Endothelial cell of umbilical vein (primary cell): ENCODE results near the gene ELP4. TPM values are rescaled to one million over a fixed set of nuclear protein-coding genes. Genes with fewer than 3 reads are reported as not detected.

ENCODE experiments used
- BruUV-seq: library from RNA; stranded (reverse); fragments of 400-500 nt; replicated peaks from 2 replicates; lab custom pipeline; 2021; lab: Mats Ljungman, UMichigan
- CTCF ChIA-PET: fragments of 300-600, 350-600 bp; sonication (Branson Sonifier 250); formaldehyde crosslinking; loops from one replicate; lab custom pipeline; 2021; ENCODE audit warnings: antibody characterized with exemption, inconsistent platforms; lab: Charles Lee
- POLR2A ChIA-PET: fragments of 300-600, 350-600 bp; sonication (Branson Sonifier 250); formaldehyde crosslinking; loops from one replicate; lab custom pipeline; 2021; ENCODE audit warnings: antibody characterized with exemption, inconsistent platforms; lab: Charles Lee
- DNase-seq: peaks from one replicate; pipeline ENCODE4 v3.0.0-alpha.2; 2011; ENCODE audit warnings: low read depth, low spot score
- FAIRE-seq: peaks from 2 replicates; lab custom pipeline; 2011; peaks lifted over from hg19 to GRCh38; lab: Jason Lieb, UNC
- H2AFZ ChIP-seq: 2 replicates; pipeline ENCODE4 v1.6.0; 2012; ENCODE audit warnings: low read depth, low read length, control low read depth, inconsistent platforms
- H3K27ac ChIP-seq: 2 replicates; pipeline ENCODE4 v1.5.1; 2011; ENCODE audit warnings: low read depth, mild to moderate bottlenecking, control low read depth, low read length, moderate library complexity; ENCODE audit not compliant: insufficient read depth
- H3K27me3 ChIP-seq, 2 experiments: 2 replicates each; pipeline versions ENCODE4 v1.6.0 to v1.6.1; 2011; ENCODE audit warnings: low read length in 2 of 2, mixed read lengths in 1 of 2; ENCODE audit not compliant: control insufficient read depth in 2 of 2, insufficient read depth in 2 of 2
- H3K36me3 ChIP-seq, 2 experiments: 2 replicates in 1 of 2; 3 replicates in 1 of 2; pipeline ENCODE4 v1.5.1; 2011; ENCODE audit warnings: low read length in 2 of 2, mild to moderate bottlenecking in 1 of 2, moderate library complexity in 1 of 2; ENCODE audit not compliant: control insufficient read depth in 2 of 2, insufficient read depth in 2 of 2; ENCODE audit errors: extremely low read depth in 1 of 2
- H3K4me1 ChIP-seq: 3 replicates; pipeline ENCODE4 v1.5.1; 2011; ENCODE audit warnings: mild to moderate bottlenecking, low read length; ENCODE audit not compliant: control insufficient read depth, insufficient read depth; ENCODE audit errors: extremely low read depth
- H3K4me2 ChIP-seq: 2 replicates; pipeline ENCODE4 v1.6.1; 2011; ENCODE audit warnings: low read length, control low read depth, mixed read lengths; ENCODE audit not compliant: insufficient read depth
- H3K4me3 ChIP-seq, 3 experiments: fragments of 200-600 bp in 1 of 3; sonication (generic), shearing (Covaris generic) in 1 of 3; replicated peaks in 1 of 3; 2 replicates each; pipeline ENCODE4 v1.5.1; 2011 to 2016; ENCODE audit warnings: control low read depth in 3 of 3, low read length in 3 of 3, mild to moderate bottlenecking in 2 of 3, inconsistent platforms in 1 of 3, low read depth in 1 of 3, moderate library complexity in 1 of 3; ENCODE audit not compliant: insufficient read depth in 1 of 3
- H3K79me2 ChIP-seq: 2 replicates; pipeline ENCODE4 v1.6.0; 2012; ENCODE audit warnings: low read length, inconsistent platforms; ENCODE audit not compliant: control insufficient read depth, insufficient read depth
- H3K9ac ChIP-seq: replicated peaks from 2 replicates; pipeline ENCODE3; 2011; ENCODE audit warnings: low read length, control low read depth; ENCODE audit not compliant: insufficient read depth; ENCODE audit errors: extremely low read depth
- H3K9me1 ChIP-seq: replicated peaks from 3 replicates; pipeline ENCODE4 v1.6.0; 2011; ENCODE audit warnings: mild to moderate bottlenecking, low read length; ENCODE audit not compliant: control insufficient read depth, insufficient read depth; ENCODE audit errors: extremely low read depth
- H3K9me3 ChIP-seq: replicated peaks from 2 replicates; pipeline ENCODE4 v1.5.1; 2012; ENCODE audit warnings: low read length, inconsistent platforms; ENCODE audit not compliant: control insufficient read depth, insufficient read depth
- H4K20me1 ChIP-seq: replicated peaks from 2 replicates; pipeline ENCODE3; 2011; ENCODE audit warnings: mild to moderate bottlenecking, low read length; ENCODE audit not compliant: control insufficient read depth, insufficient read depth; ENCODE audit errors: extremely low read depth
- EZH2 ChIP-seq: IDR thresholded peaks from 2 replicates; pipeline ENCODE4 v1.6.1; 2012; ENCODE audit warnings: borderline replicate concordance, low read depth, mild to moderate bottlenecking, moderate library complexity, low read length, inconsistent platforms; ENCODE audit not compliant: severe bottlenecking
- FOS ChIP-seq: IDR thresholded peaks from 2 replicates; pipeline ENCODE4 v1.6.1; 2011; ENCODE audit warnings: mild to moderate bottlenecking, low read length, moderate library complexity, borderline replicate concordance; ENCODE audit not compliant: insufficient read depth
- GATA2 ChIP-seq: IDR thresholded peaks from 2 replicates; pipeline ENCODE4 v1.7.0; 2011; ENCODE audit warnings: low read depth, mild to moderate bottlenecking, moderate library complexity, mixed read lengths, low read length; ENCODE audit not compliant: insufficient read length, insufficient read depth
- JUN ChIP-seq: IDR thresholded peaks from 2 replicates; pipeline ENCODE4 v1.6.1; 2011; ENCODE audit warnings: borderline replicate concordance, low read depth; ENCODE audit not compliant: insufficient read length, insufficient read depth
- MYC ChIP-seq: IDR thresholded peaks from one replicate; pipeline ENCODE4 v1.6.1; 2011; ENCODE audit warnings: mild to moderate bottlenecking, low read depth, low read length
- POLR2A ChIP-seq: IDR thresholded peaks from 2 replicates; pipeline ENCODE4 v1.6.1; 2012; ENCODE audit warnings: low read depth, mild to moderate bottlenecking, control low read depth, low read length
- POLR2AphosphoS5 ChIP-seq: IDR thresholded peaks from 2 replicates; pipeline ENCODE4 v1.6.1; 2012; ENCODE audit warnings: low read depth, mild to moderate bottlenecking, control low read depth, low read length, moderate library complexity; ENCODE audit not compliant: insufficient read depth
- dilution Hi-C: fragments of 300-500 bp; cut with MboI; formaldehyde crosslinking; loops from one replicate; pipeline ENCODE4 v1.15.0; 2019; ENCODE audit warnings: low sequenced_read_pairs; ENCODE audit not compliant: extremely low pct_ligation_motif_present
- intact Hi-C: fragments of 100-400 bp; cut with micrococcal nuclease; formaldehyde crosslinking; loops from one replicate; pipeline ENCODE4 v1.10.0; 2022
- polyA plus RNA-seq, 4 experiments: library from polyadenylated mRNA; depleted of rRNA in 3 of 4; stranded (reverse) in 3 of 4; unstranded in 1 of 4; fragments of >200 nt; gene quantifications; 2 replicates each; pipeline versions ENCODE4 v1.2.1 to v1.2.3, GENCODE V29; 2011 to 2012; ENCODE audit warnings: missing spikeins in 1 of 4
- total RNA-seq: library from RNA; stranded (reverse); gene quantifications from 2 replicates; pipeline ENCODE4 v1.2.3, GENCODE V29; 2021
- TF ChIP-seq, protein P1 (sequence below): IDR thresholded peaks from 2 replicates; pipeline ENCODE4 v1.6.1; 2011; ENCODE audit not compliant: insufficient read depth, insufficient read length
- TF ChIP-seq, protein P2 (sequence below), 2 donors: IDR thresholded peaks; 1 replicate in 1 of 2; 2 replicates in 1 of 2; pipeline ENCODE4 v1.5.1; 2011; ENCODE audit warnings: low read length in 2 of 2, mild to moderate bottlenecking in 2 of 2, moderate library complexity in 2 of 2, control low read depth in 1 of 2, inconsistent platforms in 1 of 2, low read depth in 1 of 2; ENCODE audit not compliant: insufficient read depth in 1 of 2; ENCODE audit errors: extremely low read depth in 1 of 2

Gene ELP4
- total and polyA plus RNA-seq, 2 donors (not counting 3 experiments of a cell fraction or from before 2014, with no cell fraction given): 11.6 to 16.3 TPM

DNA sequence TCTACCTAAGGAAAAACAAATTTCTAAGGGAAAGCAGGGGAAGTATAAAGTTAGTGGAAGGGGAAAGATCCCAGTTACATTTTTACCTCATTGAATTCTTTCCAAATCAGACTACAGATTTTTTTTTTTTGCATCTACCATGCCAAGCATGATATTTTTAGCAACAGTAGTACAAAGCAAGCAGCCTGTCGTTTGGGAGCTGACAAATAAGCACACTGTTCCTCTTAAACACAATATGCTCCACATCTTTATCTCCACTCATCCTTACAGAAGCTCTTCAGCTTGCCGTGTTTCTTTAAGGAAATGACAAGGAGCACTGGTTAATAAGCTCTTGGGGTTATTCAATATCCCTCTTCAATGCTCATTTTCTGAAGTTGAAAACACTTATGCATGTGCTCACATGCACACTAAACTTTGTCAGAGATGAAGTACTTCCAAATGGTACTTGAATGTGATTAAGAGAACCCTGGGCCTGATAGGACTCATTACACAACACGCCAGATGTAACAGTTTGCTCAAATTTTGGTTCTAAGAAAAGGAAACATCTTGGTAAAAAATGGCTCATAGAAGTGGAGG, 247.8 kb downstream of the ELP4 start:
- no peaks in the 10 kb centered on the region for H3K36me3 ChIP-seq
- dilution Hi-C loops: no loop called here
- no peaks in the 10 kb centered on the region for H3K9me3 ChIP-seq
- CTCF ChIA-PET: no interaction called here
- H4K20me1 ChIP-seq: no peaks in the 10 kb centered on the region
- FAIRE-seq (no peak), DNase-seq (no peak)
- no peaks in the 10 kb centered on the region for H3K79me2 ChIP-seq
- no TSS peak for BruUV-seq
- intact Hi-C loops: no loop called here
- no peak overlapping the region for H3K27ac ChIP-seq
- H3K4me2 ChIP-seq: no peak overlapping the region
- no peak overlapping the region for H3K9ac ChIP-seq
- no peak overlapping the region for H2AFZ ChIP-seq
- no peaks in the 10 kb centered on the region for H3K27me3 ChIP-seq
- no peak for TF ChIP-seq MYC
- TF ChIP-seq EZH2: no peak
- no peak for TF ChIP-seq JUN
- TF ChIP-seq, protein P1, sequence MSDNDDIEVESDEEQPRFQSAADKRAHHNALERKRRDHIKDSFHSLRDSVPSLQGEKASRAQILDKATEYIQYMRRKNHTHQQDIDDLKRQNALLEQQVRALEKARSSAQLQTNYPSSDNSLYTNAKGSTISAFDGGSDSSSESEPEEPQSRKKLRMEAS: no peak
- TF ChIP-seq FOS: no peak
- no peak for TF ChIP-seq POLR2AphosphoS5
- TF ChIP-seq GATA2: no peak
- no peaks in the 10 kb centered on the region for H3K9me1 ChIP-seq
- no peak overlapping the region for H3K4me3 ChIP-seq
- H3K4me1 ChIP-seq: no peaks in the 10 kb centered on the region
- POLR2A ChIA-PET: no interaction called here

DNA sequence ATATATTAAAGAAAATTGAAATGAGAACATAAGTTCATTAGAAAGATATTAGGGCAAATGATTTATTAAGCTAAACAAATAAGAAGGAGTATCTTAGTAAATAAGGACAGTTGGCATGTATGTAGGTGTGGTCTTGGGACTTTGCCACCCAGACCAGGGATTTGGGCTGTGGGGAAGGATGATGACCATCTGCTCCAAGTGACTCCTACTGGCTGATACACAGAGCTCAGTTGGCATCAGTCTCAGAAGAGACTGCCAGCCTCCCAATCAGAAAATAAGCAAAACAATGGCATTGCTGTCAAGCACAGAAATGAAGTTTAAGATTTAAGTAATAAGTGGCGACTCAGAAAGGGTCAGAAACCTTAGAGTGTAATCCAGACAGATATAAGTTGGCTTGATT, 252.1 kb downstream of the ELP4 start:
- CTCF ChIA-PET: interaction anchor here (0.7 to 3.1 kb wide), 5 partner anchors 12 to 171 kb away, joined by 3 to 7 read pairs (median 4); no protein-coding TSS in a partner anchor
- dilution Hi-C loops: no loop called here

More for the DNA sequence above, 252.1 kb downstream of the ELP4 start:
- FAIRE-seq: no peak
- no peaks in the 10 kb centered on the region for H4K20me1 ChIP-seq
- H3K9me3 ChIP-seq: no peaks in the 10 kb centered on the region
- H3K9ac ChIP-seq: no peak overlapping the region
- no peak overlapping the region for H3K4me2 ChIP-seq
- DNase-seq: no peak
- H2AFZ ChIP-seq: no peak overlapping the region
- no peaks in the 10 kb centered on the region for H3K79me2 ChIP-seq
- POLR2A ChIA-PET: no interaction called here
- no peaks in the 10 kb centered on the region for H3K4me1 ChIP-seq
- H3K4me3 ChIP-seq: no peak overlapping the region
- H3K36me3 ChIP-seq: no peaks in the 10 kb centered on the region
- intact Hi-C loops: no loop called here
- H3K9me1 ChIP-seq: no peaks in the 10 kb centered on the region
- H3K27ac ChIP-seq: no peak overlapping the region
- H3K27me3 ChIP-seq: no peaks in the 10 kb centered on the region
- BruUV-seq: no TSS peak
- TF ChIP-seq GATA2: no peak
- no peak for TF ChIP-seq MYC
- TF ChIP-seq, protein P2, sequence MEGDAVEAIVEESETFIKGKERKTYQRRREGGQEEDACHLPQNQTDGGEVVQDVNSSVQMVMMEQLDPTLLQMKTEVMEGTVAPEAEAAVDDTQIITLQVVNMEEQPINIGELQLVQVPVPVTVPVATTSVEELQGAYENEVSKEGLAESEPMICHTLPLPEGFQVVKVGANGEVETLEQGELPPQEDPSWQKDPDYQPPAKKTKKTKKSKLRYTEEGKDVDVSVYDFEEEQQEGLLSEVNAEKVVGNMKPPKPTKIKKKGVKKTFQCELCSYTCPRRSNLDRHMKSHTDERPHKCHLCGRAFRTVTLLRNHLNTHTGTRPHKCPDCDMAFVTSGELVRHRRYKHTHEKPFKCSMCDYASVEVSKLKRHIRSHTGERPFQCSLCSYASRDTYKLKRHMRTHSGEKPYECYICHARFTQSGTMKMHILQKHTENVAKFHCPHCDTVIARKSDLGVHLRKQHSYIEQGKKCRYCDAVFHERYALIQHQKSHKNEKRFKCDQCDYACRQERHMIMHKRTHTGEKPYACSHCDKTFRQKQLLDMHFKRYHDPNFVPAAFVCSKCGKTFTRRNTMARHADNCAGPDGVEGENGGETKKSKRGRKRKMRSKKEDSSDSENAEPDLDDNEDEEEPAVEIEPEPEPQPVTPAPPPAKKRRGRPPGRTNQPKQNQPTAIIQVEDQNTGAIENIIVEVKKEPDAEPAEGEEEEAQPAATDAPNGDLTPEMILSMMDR (IDR thresholded peaks at IDR 0.05; ENCODE audit: extremely low read depth in 1 of 2, insufficient read depth in 1 of 2, low read depth in 1 of 2, low read length in 2 of 2): no peak
- no peak for TF ChIP-seq EZH2
- TF ChIP-seq POLR2A: no peak
- no peak for TF ChIP-seq FOS
